H9 (cell line): ENCODE results near the gene CD164L2. TPM values are rescaled to one million over a fixed set of nuclear protein-coding genes. Genes with fewer than 3 reads are reported as not detected.

ENCODE experiments used
- DNase-seq: peaks from one replicate; pipeline ENCODE4 v3.0.0-alpha.2; 2017
- H2AFZ ChIP-seq: one replicate; pipeline ENCODE4 v1.6.1; 2013; ENCODE audit warnings: mild to moderate bottlenecking, low read length, control low read depth, moderate library complexity
- H2AK5ac ChIP-seq: 2 replicates; pipeline ENCODE4 v1.6.1; 2013; ENCODE audit warnings: low read length, control low read depth, mixed read lengths; ENCODE audit not compliant: insufficient read length
- H2BK120ac ChIP-seq: one replicate; pipeline ENCODE4 v1.6.1; 2013; ENCODE audit warnings: low read depth, mild to moderate bottlenecking, low read length, control low read depth, inconsistent platforms; ENCODE audit not compliant: poor library complexity, severe bottlenecking
- H2BK12ac ChIP-seq: 2 replicates; pipeline ENCODE4 v1.6.1; 2013; ENCODE audit warnings: low read length, control low read depth, mixed read lengths, low read depth; ENCODE audit not compliant: insufficient read length
- H2BK15ac ChIP-seq: 2 replicates; pipeline ENCODE4 v1.6.1; 2013; ENCODE audit warnings: low read depth, low read length, control low read depth
- H2BK20ac ChIP-seq: one replicate; pipeline ENCODE4 v1.6.1; 2013; ENCODE audit warnings: low read depth, mild to moderate bottlenecking, low read length, control low read depth, inconsistent platforms; ENCODE audit not compliant: poor library complexity, severe bottlenecking
- H2BK5ac ChIP-seq: 2 replicates; pipeline ENCODE4 v1.6.1; 2013; ENCODE audit warnings: low read length, control low read depth, mixed read lengths; ENCODE audit not compliant: insufficient read length
- H3K14ac ChIP-seq: 2 replicates; pipeline ENCODE4 v1.6.1; 2013; ENCODE audit warnings: low read length, control low read depth; ENCODE audit not compliant: insufficient read depth
- H3K18ac ChIP-seq: 2 replicates; pipeline ENCODE4 v1.6.1; 2013; ENCODE audit warnings: low read depth, mild to moderate bottlenecking, mixed read lengths, low read length, control low read depth; ENCODE audit not compliant: insufficient read length
- H3K23ac ChIP-seq: 2 replicates; pipeline ENCODE4 v1.6.1; 2013; ENCODE audit warnings: low read length, control low read depth, mixed read lengths, low read depth; ENCODE audit not compliant: insufficient read length
- H3K23me2 ChIP-seq: 2 replicates; pipeline ENCODE4 v1.6.1; 2013; ENCODE audit warnings: low read depth, mild to moderate bottlenecking, mixed read lengths, low read length, control low read depth; ENCODE audit not compliant: insufficient read length, poor library complexity, severe bottlenecking
- H3K27ac ChIP-seq: 2 replicates; pipeline ENCODE4 v1.5.1; 2013; ENCODE audit warnings: low read length, control low read depth, mixed read lengths, low read depth; ENCODE audit not compliant: insufficient read length
- H3K27me3 ChIP-seq: 2 replicates; pipeline ENCODE4 v1.6.1; 2013; ENCODE audit warnings: low read length, control low read depth, inconsistent platforms; ENCODE audit not compliant: insufficient read depth
- H3K4ac ChIP-seq: 2 replicates; pipeline ENCODE4 v1.6.1; 2013; ENCODE audit warnings: low read depth, mild to moderate bottlenecking, control low read depth, inconsistent platforms, low read length, moderate library complexity
- H3K4me1 ChIP-seq: 2 replicates; pipeline ENCODE4 v1.6.1; 2013; ENCODE audit warnings: low read length, control low read depth, inconsistent platforms; ENCODE audit not compliant: insufficient read depth
- H3K4me2 ChIP-seq: 2 replicates; pipeline ENCODE4 v1.6.1; 2013; ENCODE audit warnings: low read length, control low read depth, mixed read lengths; ENCODE audit not compliant: insufficient read length, insufficient read depth
- H3K56ac ChIP-seq: 2 replicates; pipeline ENCODE4 v1.6.1; 2013; ENCODE audit warnings: low read depth, mild to moderate bottlenecking, mixed read lengths, low read length, control low read depth; ENCODE audit not compliant: insufficient read length
- H3K79me1 ChIP-seq: 2 replicates; pipeline ENCODE4 v1.6.1; 2013; ENCODE audit warnings: low read depth, mild to moderate bottlenecking, moderate library complexity, low read length, control low read depth, inconsistent platforms; ENCODE audit not compliant: insufficient read depth, poor library complexity, severe bottlenecking
- H3K79me2 ChIP-seq: 2 replicates; pipeline ENCODE4 v1.6.1; 2013; ENCODE audit warnings: low read length, control low read depth, inconsistent platforms; ENCODE audit not compliant: insufficient read depth
- H3K9ac ChIP-seq: 2 replicates; pipeline ENCODE4 v1.6.1; 2013; ENCODE audit warnings: low read length, control low read depth, mixed read lengths; ENCODE audit not compliant: insufficient read length; ENCODE audit errors: extremely low read depth
- H3K9me3 ChIP-seq: one replicate; pipeline ENCODE4 v1.6.1; 2013; ENCODE audit warnings: low read depth, low read length, inconsistent platforms; ENCODE audit not compliant: control insufficient read depth
- H3T11ph ChIP-seq: one replicate; pipeline ENCODE4 v1.6.1; 2013; ENCODE audit warnings: mild to moderate bottlenecking, low read length, control low read depth, inconsistent platforms
- H4K20me1 ChIP-seq: one replicate; pipeline ENCODE4 v1.6.1; 2013; ENCODE audit not compliant: control insufficient read depth, insufficient read length, insufficient read depth
- H4K5ac ChIP-seq: 2 replicates; pipeline ENCODE4 v1.6.1; 2013; ENCODE audit warnings: low read depth, mild to moderate bottlenecking, mixed read lengths, low read length, control low read depth; ENCODE audit not compliant: insufficient read length
- H4K8ac ChIP-seq: replicated peaks from 2 replicates; pipeline ENCODE4 v1.6.1; 2013; ENCODE audit warnings: low read length, control low read depth, mixed read lengths, low read depth; ENCODE audit not compliant: insufficient read length
- H4K91ac ChIP-seq: 2 replicates; pipeline ENCODE4 v1.6.1; 2013; ENCODE audit warnings: low read depth, mild to moderate bottlenecking, moderate library complexity, mixed read lengths, low read length, control low read depth; ENCODE audit not compliant: insufficient read length
- H3K27ac Mint-ChIP-seq, 3 experiments: 2 replicates in 2 of 3; 3 replicates in 1 of 3; pipeline ENCODE4 v1.8.0; 2020 to 2021; ENCODE audit warnings: mixed read lengths in 3 of 3, mild to moderate bottlenecking in 1 of 3, moderate library complexity in 1 of 3
- H3K27me3 Mint-ChIP-seq: 2 replicates; pipeline ENCODE4 v1.8.0; 2021; ENCODE audit warnings: low read depth, mild to moderate bottlenecking, moderate library complexity, mixed read lengths
- H3K36me3 Mint-ChIP-seq, 3 experiments: 2 replicates in 2 of 3; 3 replicates in 1 of 3; pipeline ENCODE4 v1.8.0; 2020 to 2021; ENCODE audit warnings: low read depth in 3 of 3, mixed read lengths in 3 of 3; ENCODE audit not compliant: insufficient read depth in 1 of 3
- H3K4me1 Mint-ChIP-seq, 2 experiments: 2 replicates each; pipeline ENCODE4 v1.8.0; 2020; ENCODE audit warnings: mixed read lengths in 2 of 2
- H3K4me3 Mint-ChIP-seq, 2 experiments: 2 replicates in 1 of 2; 3 replicates in 1 of 2; pipeline ENCODE4 v1.8.0; 2020 to 2021; ENCODE audit warnings: mild to moderate bottlenecking in 2 of 2, mixed read lengths in 2 of 2, moderate library complexity in 1 of 2
- H3K9me3 Mint-ChIP-seq, 2 experiments: 2 replicates in 1 of 2; 3 replicates in 1 of 2; pipeline ENCODE4 v1.8.0; 2020; ENCODE audit warnings: mild to moderate bottlenecking in 2 of 2, mixed read lengths in 2 of 2, moderate library complexity in 1 of 2
- WGBS: extraction: QIAGEN DNeasy Blood & Tissue Kit; methylation state at CpG from one replicate; pipeline ENCODE4 v1.1.7; 2013; ENCODE audit warnings: missing lambda C conversion rate, low lambda C conversion rate, mixed read lengths; ENCODE audit not compliant: insufficient read length; ENCODE audit errors: extremely low coverage; 5-methylcytosine and 5-hydroxymethylcytosine counted together
- total RNA-seq: library from RNA; stranded (reverse); gene quantifications from 2 replicates; pipeline ENCODE4 v1.2.1, GENCODE V29; 2021
- TF ChIP-seq, protein P1 (sequence below): fragments of 200-600 bp; sonication (generic); conservative IDR thresholded peaks from 3 replicates; pipeline ENCODE4 v1.8.0; 2021; ENCODE audit warnings: antibody characterized with exemption, mild to moderate bottlenecking

The CD164L2 gene
- total RNA-seq, 1 experiment from 2014 or later = 1.2 TPM

DNA sequence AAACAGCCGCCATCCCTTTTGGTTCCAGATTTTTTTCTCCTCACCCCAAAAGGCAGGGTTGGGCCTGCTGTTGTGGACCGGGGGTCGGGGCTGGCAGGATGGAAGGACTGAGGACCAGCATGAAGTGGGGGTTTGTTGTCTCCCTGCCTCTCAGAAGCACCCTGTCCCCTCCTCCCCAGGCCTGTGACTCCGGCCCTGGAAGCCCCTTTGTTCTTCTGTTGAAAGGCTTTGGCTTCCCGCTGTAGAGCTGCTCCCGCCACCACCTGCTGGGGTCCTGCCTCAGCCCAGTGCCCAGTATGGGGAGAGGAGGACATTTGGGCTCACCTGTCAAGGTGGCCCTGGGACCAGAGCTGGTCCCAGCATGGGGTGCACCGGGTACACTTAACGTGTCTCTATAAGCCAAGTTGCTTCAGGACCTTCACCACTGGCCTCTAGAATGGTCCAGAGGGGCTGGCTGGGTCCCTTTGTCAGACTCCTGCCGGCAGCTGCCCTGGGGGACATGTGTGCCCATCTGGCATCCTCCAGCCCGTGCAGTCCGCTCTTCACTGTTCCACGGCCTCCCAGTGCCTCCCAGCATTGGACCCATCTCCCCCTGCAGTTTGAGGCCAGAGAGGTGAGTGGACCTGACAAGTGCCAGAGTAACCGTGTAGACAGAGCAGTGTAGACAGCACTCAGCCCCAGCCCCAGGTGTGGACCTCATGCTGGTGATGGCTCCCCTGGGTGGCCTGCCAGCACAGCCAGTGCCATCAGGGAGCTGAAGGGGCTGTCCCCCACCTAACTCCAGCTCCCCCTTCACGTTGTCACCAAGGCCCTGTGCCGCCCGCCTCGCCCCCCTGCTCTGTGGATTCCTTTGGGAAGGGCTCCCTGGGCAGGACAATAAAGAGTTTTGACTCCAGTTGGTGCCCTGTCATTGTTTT is 47.4 kb downstream of the CD164L2 start:
- Mint-ChIP-seq H3K4me1 (peaks cover 13 to 16% of the 10 kb centered on the region in 2 experiments), H3K27me3 (peaks cover 2% of the 10 kb centered on the region; the same call in 1 of the 2 replicates), H3K9me3 (no peaks in the 10 kb centered on the region), H3K27ac (no peak overlapping the region), H3K36me3 (peaks cover 25 to 56% (median 46%) of the 10 kb centered on the region in 3 experiments; a peak in 6 of 7 replicates), H3K4me3 (no peak overlapping the region; a peak in 1 of 5 replicates)
- H3T11ph ChIP-seq = no peak overlapping the region
- no peak overlapping the region for H2AK5ac ChIP-seq
- no peaks in the 10 kb centered on the region for H3K9me3 ChIP-seq
- no peak overlapping the region for H2AFZ ChIP-seq
- no peaks in the 10 kb centered on the region for H3K79me1 ChIP-seq
- no peak overlapping the region for H3K14ac ChIP-seq
- no peak overlapping the region for H3K23ac ChIP-seq
- no peak overlapping the region for H4K5ac ChIP-seq
- H2BK20ac ChIP-seq = no peak overlapping the region
- no peak overlapping the region for H3K27ac ChIP-seq
- H3K27me3 ChIP-seq = no peaks in the 10 kb centered on the region
- H3K18ac ChIP-seq = no peak overlapping the region
- H3K23me2 ChIP-seq = no peaks in the 10 kb centered on the region
- H4K20me1 ChIP-seq = no peaks in the 10 kb centered on the region
- no peak overlapping the region for H2BK5ac ChIP-seq
- no peak overlapping the region for H3K9ac ChIP-seq
- H3K4me2 ChIP-seq = no peak overlapping the region
- no peak overlapping the region for H4K91ac ChIP-seq
- no CpG with 5 or more reads among the region's 17 CpGs for WGBS
- DNase-seq = no peak
- no peaks in the 10 kb centered on the region for H3K4me1 ChIP-seq
- TF ChIP-seq, protein P1, sequence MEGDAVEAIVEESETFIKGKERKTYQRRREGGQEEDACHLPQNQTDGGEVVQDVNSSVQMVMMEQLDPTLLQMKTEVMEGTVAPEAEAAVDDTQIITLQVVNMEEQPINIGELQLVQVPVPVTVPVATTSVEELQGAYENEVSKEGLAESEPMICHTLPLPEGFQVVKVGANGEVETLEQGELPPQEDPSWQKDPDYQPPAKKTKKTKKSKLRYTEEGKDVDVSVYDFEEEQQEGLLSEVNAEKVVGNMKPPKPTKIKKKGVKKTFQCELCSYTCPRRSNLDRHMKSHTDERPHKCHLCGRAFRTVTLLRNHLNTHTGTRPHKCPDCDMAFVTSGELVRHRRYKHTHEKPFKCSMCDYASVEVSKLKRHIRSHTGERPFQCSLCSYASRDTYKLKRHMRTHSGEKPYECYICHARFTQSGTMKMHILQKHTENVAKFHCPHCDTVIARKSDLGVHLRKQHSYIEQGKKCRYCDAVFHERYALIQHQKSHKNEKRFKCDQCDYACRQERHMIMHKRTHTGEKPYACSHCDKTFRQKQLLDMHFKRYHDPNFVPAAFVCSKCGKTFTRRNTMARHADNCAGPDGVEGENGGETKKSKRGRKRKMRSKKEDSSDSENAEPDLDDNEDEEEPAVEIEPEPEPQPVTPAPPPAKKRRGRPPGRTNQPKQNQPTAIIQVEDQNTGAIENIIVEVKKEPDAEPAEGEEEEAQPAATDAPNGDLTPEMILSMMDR = no peak
- no peak overlapping the region for H4K8ac ChIP-seq
- no peak overlapping the region for H2BK120ac ChIP-seq
- H2BK12ac ChIP-seq = no peak overlapping the region
- H2BK15ac ChIP-seq = no peak overlapping the region
- no peak overlapping the region for H3K56ac ChIP-seq
- no peaks in the 10 kb centered on the region for H3K79me2 ChIP-seq
- no peak overlapping the region for H3K4ac ChIP-seq
